Measurements from ENCODE around the gene ASZ1. TPM values are rescaled to one million over a fixed set of nuclear protein-coding genes. Genes with fewer than 3 reads are reported as not detected.

Gene ASZ1
- total RNA-seq, 1 donor from 2014 or later, result not detected

GRCh38 chr7:117347962-117348672, 79.2 kb downstream of the ASZ1 start:
- no peak for DNase-seq (ENCODE audit: low read depth)
- H3K4me3 ChIP-seq (ENCODE audit: low read depth, low read length), result no peak overlapping the region
- TF ChIP-seq CTCF (conservative IDR thresholded peaks at IDR 0.05; ENCODE audit: low read depth, low read length), result no peak

- no peak for TF ChIP-seq CTCF (conservative IDR thresholded peaks at IDR 0.05; ENCODE audit: low read depth, low read length)
- H3K4me3 ChIP-seq (ENCODE audit: low read depth, low read length), result no peak overlapping the region
- DNase-seq (ENCODE audit: low read depth), result no peak
Measured at GRCh38 chr7:117347480-117347879, 79.8 kb downstream of the ASZ1 start.

GRCh38 chr7:117346161-117346560, 81.1 kb downstream of the ASZ1 start:
- no peak for TF ChIP-seq CTCF (conservative IDR thresholded peaks at IDR 0.05; ENCODE audit: low read depth, low read length)
- H3K4me3 ChIP-seq (ENCODE audit: low read depth, low read length), result no peak overlapping the region
- DNase-seq (ENCODE audit: low read depth), result no peak

- no peak for TF ChIP-seq CTCF (conservative IDR thresholded peaks at IDR 0.05; ENCODE audit: low read depth, low read length)
Measured at GRCh38 chr7:117338020-117338419, 89.3 kb downstream of the ASZ1 start.

GRCh38 chr7:117333168-117333567, 94.1 kb downstream of the ASZ1 start:
- TF ChIP-seq CTCF (conservative IDR thresholded peaks at IDR 0.05; ENCODE audit: low read depth, low read length), result peak; percentile 17
- DNase-seq (ENCODE audit: low read depth), result no peak
- no peak overlapping the region for H3K4me3 ChIP-seq (ENCODE audit: low read depth, low read length)

More at GRCh38 chr7:117338020-117338419, 89.3 kb downstream of the ASZ1 start:
- no peak for DNase-seq (ENCODE audit: low read depth)
- H3K4me3 ChIP-seq (ENCODE audit: low read depth, low read length), result no peak overlapping the region

- no peak for DNase-seq (ENCODE audit: low read depth)
- H3K4me3 ChIP-seq (ENCODE audit: low read depth, low read length), result no peak overlapping the region
- no peak for TF ChIP-seq CTCF (conservative IDR thresholded peaks at IDR 0.05; ENCODE audit: low read depth, low read length)
Measured at GRCh38 chr7:117332031-117332430, 95.3 kb downstream of the ASZ1 start.

- H3K4me3 ChIP-seq (ENCODE audit: low read depth, low read length), result no peak overlapping the region
- TF ChIP-seq CTCF (conservative IDR thresholded peaks at IDR 0.05; ENCODE audit: low read depth, low read length), result no peak
- DNase-seq (ENCODE audit: low read depth), result peak; percentile 38
Measured at GRCh38 chr7:117325836-117326235, 101.5 kb downstream of the ASZ1 start.

Data from epithelial cell of proximal tubule (primary cell).